ENCODE data around the gene EGF.

DNA sequence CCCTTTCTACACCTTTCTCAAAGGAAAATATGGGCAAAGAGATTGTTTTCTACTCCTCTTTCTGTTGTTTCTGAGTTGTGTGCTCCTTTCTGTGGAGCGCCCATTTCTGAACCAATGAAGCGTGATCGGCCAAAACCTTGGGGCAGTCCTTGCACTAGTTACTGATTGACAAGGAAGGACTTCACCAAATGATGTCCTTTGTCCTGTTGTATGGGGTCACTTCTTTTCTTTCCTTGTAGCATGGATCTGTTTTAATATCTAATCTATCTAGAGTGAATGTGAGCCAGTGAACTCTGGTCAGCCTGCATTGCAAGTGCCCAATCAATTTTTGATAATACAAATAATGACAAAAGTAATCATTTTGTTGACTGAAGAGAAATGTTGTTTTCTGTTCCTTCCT, 94.5 kb downstream of the EGF start:
- TF ChIP-seq, protein P1, sequence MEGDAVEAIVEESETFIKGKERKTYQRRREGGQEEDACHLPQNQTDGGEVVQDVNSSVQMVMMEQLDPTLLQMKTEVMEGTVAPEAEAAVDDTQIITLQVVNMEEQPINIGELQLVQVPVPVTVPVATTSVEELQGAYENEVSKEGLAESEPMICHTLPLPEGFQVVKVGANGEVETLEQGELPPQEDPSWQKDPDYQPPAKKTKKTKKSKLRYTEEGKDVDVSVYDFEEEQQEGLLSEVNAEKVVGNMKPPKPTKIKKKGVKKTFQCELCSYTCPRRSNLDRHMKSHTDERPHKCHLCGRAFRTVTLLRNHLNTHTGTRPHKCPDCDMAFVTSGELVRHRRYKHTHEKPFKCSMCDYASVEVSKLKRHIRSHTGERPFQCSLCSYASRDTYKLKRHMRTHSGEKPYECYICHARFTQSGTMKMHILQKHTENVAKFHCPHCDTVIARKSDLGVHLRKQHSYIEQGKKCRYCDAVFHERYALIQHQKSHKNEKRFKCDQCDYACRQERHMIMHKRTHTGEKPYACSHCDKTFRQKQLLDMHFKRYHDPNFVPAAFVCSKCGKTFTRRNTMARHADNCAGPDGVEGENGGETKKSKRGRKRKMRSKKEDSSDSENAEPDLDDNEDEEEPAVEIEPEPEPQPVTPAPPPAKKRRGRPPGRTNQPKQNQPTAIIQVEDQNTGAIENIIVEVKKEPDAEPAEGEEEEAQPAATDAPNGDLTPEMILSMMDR (IDR thresholded peaks at IDR 0.05; ENCODE audit: low read depth, low read length) = no peak
- TF ChIP-seq, protein P2, sequence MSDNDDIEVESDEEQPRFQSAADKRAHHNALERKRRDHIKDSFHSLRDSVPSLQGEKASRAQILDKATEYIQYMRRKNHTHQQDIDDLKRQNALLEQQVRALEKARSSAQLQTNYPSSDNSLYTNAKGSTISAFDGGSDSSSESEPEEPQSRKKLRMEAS (IDR thresholded peaks at IDR 0.05; ENCODE audit: low read depth, low read length) = no peak
- no peak for TF ChIP-seq POLR2A (IDR thresholded peaks at IDR 0.05; ENCODE audit: extremely low read depth, insufficient read length)
